ENCODE results near the gene ZP2. TPM values are rescaled to one million over a fixed set of nuclear protein-coding genes. Genes with fewer than 3 reads are reported as not detected.
A peak's percentile ranks its signal among the peaks of the same experiment; 100 is the strongest.
"Not testable (repeated sequence)": the region's sequence is repeated elsewhere in the genome, so short reads cannot be mapped to it uniquely, and the experiment has no call there.

Gene ZP2
- total RNA-seq, 1 donor from 2014 or later, result not detected

DNA sequence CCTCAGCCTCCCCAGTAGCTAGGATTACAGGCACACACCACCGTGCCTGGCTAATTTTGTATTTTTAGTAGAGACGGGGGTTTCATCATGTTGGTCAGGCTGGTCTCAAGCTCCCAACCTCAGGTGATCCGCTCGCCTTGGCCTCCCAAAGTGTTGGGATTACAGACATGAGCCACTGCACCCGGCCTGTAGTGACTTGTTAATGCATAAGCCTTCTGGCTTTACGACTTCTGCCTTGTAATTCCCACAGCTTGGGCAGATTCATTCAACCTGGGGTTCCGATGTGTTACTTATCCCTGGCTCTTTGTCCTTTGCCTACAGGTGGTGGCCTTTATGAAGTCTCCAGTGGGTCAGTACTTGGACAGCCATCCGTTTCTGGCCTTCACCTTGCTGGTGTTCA is 41.3 kb downstream of the ZP2 start:
- not testable (repeated sequence) for DNase-seq

DNA sequence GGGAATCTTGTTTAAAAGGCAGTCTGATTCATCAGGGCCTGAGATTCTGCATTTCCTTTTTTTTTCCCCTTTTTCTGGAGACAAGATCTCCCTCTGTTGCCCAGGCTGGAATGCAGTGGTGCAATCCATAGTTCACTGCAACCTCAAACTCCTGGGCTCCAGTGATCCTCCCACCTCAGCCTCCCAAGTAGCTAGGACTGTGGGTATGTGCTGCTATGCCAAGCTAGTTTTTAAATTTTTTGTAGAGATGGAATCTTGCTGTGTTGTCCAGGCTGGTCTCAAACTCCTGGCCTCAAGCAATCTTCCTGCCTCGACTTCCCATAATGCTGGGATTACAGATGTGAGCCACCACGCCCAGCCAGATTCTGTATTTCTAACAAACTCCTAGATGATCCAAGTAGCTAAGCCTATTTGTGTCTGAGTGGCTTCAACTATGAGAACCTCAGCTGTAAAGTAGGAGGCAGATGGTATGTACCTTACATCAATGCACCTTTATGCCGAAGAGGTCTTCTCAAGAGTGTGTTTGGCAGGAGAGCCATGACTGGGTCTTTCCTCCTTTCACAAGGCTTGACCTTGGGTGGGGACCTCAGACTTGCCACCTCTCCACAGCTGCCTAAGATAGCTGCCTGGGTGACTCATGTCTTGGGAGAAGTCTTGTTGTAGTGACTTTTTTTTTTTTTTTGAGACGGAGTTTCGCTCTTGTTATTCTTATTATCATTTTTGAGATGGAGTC is 42.0 kb downstream of the ZP2 start:
- DNase-seq, result no peak

DNA sequence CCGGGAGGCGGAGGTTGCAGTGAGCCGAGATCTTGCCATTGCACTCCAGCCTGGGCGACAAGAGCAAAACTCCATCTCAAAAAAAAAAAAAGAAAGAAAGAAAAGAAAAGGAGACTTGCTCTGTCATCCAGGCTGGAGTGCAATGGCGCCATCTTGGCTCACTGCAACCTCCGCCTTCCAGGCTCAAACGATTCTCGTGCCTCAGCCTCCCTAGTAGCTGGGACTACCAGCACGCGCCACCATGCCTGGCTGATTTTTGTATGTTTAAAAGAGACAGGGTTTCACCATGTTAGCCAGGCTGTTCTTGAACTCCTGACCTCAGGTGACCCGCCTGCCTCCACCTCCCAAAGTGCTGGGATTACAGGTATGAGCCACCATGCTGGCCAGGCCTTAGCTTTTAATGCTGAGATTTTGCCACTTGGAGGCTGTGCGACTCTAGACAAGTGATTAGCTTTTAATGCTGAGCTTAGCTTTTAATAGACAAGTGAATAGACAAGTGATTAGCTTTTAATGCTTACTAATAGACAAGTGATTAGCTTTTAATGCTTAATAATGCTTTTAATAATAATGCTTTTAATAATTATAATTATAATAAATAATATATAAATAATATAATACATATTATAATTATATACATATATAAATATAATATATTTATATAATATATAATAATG is 43.3 kb downstream of the ZP2 start:
- DNase-seq, result no peak

DNA sequence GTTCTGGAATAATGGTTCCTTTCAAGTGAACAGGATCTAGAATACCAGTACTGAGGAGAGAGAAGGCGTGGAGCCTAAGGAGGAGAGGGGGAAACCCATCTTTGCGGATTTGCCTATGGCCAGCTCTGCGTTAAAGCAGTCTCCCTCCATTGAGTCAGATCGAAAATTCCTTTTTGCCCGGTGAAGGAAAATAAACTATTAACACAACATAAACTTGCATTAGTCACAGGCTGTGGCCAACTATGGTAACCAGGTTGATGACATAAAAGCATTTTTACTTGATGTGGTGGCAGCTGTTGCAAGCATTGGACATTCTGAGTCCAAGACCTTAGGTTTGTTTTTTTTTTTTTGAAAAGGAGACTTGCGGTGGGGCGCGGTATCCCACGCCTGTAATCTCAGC is 44.0 kb downstream of the ZP2 start:
- no peak for DNase-seq

DNA sequence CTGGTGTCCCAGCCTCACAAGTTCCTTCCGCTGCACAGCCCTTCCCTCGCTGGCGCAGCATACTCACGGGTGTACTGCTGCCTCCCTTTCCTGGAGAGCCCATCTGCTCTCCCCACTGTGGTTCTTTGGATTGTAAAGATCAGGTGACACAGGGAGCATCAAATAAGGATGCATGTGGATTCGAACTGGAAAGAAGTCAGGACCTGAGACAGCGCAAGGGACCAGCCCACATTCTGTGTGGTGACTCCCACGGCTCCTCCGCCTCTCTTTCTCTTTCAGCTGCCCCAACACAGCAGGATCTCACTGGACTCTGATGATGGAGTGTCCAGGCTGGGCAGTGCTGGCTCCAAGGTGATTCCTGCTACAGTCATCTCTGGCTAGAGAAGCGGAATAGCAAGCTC is 44.8 kb downstream of the ZP2 start:
- no peak for DNase-seq

DNA sequence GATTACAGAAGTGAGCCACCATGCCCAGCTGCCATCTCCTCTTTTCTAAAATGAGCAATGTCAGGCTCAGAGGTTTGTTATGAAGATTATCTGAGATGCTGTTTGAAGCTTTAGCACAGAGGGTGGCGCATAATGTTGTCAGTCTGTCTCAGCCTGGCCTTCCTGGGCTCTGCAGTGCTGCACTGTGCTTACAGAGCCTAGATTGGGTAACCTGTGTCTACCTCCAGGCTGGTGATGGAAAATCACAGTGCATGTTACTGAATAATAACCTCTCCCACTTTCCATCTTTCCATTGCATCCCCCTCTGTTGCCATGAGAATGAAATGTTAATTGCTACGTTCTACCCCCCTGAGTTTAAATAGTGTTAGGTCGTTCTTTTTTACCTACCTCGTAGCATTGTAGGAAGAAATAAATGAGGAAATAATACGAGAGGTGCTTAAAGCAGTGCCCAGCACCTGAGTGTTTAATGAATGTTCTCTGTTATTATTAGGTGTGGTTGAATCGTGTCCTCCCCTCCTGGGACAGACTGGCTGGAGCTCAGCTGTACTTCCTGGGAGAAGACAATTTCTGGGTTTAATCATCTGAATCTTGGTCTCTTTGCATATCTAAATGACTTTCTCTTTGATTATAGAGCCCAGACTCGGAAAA is 46.7 kb downstream of the ZP2 start:
- no peak for DNase-seq

DNA sequence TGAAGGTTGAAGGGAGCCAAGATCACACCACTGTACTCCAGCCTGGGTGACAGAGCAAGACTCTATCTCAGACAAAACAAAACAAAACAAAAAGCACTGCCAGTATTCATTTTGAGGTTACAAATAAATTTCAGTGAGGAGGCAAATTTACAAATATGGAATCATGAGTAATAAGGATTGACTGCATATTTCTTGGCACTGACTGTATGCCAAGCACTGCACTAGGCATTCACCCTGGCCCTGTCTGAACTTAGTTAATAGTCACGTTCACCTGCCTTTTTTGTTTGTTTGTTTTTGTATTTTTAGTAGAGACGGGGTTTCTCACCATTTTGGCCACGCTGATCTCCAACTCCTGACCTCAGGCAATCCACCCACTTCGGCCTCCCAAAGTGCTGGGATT is 47.8 kb downstream of the ZP2 start:
- DNase-seq, result no peak

DNA sequence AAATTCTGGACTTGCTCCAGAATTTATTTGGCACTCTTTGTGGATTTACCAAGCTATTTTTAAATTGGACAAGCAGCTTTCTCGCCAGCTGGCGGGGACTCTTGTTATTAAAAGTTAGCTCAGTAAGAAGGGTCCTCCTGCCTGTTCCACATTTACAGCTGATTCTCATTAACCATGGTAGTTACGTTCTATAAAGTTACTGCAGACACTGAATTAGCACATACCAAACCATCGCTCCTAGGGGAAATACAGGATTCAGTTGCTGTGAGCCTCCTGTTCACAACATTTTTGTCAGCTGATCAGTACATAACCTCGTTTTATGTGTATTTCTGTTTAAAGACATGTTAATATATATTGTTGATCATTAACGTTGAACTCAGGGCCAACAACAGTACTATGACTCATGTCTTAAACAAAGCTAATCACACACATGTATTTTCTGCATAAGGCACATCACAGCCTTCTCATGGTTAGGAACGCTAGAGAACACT is 48.7 kb downstream of the ZP2 start:
- no peak for DNase-seq

DNA sequence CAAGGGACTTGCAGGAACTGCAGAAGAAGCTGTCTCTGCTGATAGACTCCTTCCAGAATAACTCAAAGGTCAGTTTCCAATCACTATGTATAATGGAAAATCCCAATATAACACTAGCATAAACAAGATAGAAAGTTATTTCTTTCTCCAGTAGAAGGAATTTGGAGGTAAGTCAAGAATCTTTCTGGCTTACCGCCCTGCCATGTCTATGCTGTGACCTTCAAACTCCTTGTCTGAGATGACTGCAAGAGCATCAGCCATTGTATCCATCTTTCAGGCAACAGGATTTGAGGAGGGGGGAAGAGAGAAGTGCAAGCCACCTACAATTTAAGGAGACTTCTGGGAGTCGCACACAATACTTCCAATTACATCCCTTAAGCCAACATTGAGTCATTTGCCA is 50.2 kb downstream of the ZP2 start:
- no peak for DNase-seq

DNA sequence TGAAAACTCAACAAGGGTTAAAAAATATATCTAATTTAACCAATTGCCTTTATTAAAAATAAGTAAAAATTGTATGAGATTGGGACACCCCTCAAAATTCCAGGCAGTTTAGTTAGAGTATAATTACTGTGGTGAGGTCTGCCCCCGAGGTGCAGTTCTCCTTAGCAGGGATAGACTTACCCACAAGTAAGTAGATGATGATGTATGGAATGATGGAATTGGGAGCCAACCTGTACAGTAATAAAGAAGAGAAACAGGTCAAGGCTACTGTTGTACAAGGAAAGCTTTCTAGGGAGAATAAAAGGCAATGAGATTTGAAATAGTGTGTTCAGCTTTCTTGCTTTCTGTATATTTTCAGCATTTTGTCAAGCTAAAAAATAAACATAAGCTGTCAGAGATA is 51.1 kb downstream of the ZP2 start:
- no peak for DNase-seq

DNA sequence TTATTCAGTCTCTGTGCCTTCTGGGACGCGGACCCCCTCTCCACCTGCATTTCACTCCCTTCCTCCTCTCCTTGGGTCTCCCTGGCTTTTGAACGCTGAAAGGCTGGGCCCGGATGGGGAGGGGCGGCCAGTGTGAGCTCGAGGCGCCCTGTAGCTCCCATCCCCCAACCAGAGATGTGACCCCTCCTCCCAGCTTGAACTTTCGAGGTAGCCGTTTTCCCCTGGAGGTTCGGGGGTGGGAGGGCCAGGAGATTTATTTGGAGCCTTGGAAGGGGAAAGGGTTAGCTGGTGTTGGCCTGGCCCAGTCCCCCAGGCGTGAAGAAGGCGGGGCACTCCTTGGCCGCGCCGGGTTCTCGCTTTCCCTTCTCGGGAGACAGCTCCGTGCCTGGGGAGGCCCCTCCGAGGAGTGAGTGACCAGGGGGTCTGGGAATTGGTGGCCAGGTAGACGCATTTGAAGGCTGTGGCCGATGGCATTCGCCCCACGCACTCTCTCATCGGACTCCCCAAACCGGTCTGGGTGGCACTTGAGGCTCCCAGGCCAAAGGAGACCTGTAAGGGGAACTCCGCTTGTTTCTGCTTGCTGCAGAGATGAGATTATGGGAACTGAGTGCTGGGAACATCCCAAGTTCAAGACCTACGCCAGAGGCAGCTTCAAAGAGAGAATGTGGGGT is 52.0 kb downstream of the ZP2 start:
- no peak for DNase-seq

DNA sequence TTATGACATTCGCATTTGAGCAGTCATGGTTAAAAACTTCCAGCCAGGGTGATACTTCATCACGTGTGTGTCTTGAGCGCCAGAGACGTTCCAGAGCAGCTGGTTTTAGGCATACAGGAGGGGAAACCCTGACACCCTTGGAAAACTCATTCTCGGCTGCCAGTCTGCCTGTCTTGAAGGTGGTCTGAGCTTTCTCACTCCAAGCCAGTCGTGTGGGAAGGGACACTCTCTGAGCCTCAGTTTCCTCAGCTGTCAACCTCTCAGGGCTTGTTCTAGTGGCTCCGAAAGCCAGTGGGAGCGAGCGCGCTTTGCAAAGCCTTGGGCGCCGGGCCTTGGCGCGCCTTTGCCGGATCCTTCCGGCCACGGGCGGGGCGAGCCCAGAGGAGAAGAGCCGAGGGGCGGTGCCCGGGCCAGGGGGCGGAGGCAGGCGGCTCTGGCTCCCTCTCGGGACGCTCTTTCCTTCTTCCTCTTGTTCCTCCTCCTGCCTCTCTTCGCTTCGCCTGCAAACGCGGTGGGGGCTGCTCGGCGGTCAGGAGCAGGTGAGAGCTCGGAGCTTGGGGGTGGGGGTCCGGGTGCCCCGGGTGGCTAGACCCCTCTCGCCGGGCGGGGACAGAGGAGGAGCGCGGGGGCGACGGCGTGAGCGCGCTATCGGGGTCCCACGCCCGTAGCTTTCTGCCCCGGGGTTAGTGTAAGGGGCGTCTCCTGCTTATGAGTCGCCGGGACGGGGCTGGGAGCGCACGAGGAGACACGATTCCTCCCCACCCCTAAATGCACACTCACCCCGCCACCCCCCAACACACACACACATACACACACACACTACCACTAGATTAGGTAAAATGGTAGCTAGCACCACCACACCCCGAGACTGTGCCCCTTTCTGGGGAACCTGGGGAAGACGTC is 52.9 kb downstream of the ZP2 start, which contains the start of gene LDAF1:
LDAF1 (plus strand) TSS at position 467 of the 903 bp plus-strand sequence. CDS start 2,509 bp downstream, outside the sequence.
- DNase-seq, result peak; percentile 38

DNA sequence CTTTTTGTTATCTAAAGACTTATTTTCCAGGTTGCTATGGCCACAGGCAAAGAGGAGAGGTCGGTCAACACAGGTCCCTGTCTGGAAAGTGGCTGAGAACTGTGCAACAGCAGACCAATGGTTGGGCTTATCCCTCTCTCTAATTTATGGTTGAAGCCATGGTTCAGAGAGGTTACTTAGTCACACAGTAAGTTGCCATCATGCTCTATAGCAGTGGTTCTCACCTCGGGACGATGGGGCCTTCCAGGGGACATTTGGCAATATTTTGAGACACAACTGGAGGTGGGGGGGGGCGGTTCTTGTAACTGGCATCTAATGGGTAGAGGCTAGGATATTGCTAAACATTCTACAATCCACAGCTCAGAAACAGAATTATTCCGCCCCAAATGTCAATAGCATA is 53.7 kb downstream of the ZP2 start:
- DNase-seq, result no peak

DNA sequence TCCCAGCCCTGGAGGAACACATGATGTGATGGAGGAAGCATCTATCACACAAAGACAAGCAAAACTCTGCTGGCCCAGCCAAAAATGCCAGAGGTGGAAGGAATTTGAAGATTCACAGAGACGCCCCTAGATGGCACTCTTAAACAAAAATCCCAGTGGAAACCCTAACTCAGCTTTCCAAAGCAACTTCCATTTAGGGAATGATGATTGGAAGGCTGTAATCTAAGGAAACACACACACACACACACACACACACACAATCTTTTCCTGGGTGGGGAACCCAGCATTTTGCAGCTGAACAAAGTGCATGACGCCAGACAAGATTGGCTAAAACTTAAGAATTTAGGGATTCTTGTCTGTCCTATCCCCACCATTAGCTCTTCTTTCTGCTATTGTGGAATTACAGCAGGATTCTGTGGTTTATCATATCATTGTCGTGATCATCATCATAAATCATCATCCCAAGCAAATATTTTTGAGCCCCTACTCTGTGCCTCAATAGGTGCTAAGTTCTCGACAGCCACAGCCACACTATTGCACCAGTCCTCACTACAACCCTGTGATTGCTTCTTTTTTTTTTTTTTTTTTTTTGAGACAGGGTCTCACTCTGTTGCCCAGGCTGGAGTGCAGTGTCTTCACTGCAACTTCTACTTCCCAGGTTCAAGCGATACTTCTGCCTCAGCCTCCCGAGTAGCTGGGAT is 54.5 kb downstream of the ZP2 start:
- DNase-seq, result peak; percentile 39

DNA sequence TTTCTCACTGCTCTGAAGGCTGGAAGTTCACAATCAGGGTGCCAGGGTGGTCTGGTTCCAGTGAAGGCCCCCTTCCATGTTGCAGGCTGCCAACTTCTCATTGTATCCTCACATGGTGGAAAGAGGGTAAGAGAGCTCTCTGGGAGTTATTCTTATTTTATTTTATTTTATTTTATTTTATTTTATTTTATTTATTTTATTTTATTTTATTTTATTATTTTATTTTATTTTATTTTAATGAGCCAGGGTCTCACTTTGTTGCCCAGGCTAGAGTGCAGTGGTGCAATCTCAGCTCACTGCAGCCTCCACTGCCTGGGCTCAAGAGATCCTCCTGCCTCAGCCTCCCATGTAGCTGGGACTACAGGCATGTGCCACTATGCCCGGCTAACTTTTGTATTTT is 55.4 kb downstream of the ZP2 start:
- DNase-seq, result not testable (repeated sequence)

DNA sequence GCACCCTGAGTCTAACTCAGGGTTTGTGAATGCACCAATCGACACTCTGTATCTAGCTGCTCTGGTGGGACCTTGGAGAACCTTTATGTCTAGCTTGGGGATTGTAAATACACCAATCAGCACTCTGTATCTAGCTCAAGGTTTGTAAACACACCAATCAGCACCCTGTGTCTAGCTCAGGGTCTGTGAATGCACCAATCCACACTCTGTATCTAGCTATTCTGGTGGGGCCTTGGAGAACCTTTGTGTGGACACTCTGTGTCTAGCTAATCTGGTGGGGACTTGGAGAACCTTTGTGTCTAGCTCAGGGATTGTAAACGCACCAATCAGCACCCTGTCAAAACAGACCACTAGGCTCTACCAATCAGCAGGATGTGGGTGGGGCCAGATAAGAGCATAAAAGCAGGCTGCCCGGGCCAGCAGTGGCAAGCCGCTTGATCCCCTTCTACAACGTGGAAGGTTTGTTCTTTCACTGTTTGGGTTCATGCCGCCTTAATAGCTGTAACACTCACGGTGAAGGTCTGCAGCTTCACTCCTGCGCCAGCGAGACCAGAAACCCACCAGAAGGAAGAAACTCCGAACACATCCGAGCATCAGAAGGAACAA is 58.1 kb downstream of the ZP2 start:
- not testable (repeated sequence) for DNase-seq

DNA sequence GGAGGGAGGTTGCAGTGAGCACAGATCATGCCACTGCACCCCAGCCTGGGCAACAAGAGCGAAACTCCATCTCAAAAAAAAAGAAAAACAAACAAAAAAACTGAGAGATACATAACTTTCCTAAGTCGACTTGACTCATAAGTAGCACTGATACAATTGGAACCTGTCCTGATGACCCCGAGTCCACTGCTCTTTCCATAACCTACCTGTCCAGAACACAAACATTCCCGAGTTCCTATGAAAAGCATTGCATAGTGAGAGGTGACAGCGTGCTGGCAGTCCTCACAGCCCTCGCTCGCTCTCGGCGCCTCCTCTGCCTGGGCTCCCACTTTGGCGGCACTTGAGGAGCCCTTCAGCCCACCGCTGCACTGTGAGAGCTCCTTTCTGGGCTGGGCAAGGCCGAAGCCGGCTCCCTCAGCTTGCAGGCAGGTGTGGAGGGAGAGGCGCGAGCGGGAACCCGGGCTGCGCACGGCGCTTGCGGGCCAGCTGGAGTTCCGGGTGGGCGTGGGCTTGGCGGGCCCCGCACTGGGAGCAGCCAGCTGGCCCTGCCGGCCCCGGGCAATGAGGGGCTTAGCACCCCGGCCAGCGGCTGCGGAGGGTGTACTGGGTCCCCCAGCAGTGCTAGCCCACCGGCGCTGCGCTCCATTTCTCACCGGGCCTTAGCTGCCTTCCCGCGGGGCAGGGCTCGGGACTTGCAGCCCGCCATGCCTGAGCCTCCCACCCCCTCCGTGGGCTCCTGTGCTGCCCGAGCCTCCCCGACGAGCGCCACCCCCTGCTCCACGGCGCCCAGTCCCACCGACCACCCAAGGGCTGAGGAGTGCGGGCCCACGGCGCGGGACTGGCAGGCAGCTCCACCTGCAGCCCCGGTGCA is 59.0 kb downstream of the ZP2 start:
- DNase-seq, result not testable (repeated sequence)

DNA sequence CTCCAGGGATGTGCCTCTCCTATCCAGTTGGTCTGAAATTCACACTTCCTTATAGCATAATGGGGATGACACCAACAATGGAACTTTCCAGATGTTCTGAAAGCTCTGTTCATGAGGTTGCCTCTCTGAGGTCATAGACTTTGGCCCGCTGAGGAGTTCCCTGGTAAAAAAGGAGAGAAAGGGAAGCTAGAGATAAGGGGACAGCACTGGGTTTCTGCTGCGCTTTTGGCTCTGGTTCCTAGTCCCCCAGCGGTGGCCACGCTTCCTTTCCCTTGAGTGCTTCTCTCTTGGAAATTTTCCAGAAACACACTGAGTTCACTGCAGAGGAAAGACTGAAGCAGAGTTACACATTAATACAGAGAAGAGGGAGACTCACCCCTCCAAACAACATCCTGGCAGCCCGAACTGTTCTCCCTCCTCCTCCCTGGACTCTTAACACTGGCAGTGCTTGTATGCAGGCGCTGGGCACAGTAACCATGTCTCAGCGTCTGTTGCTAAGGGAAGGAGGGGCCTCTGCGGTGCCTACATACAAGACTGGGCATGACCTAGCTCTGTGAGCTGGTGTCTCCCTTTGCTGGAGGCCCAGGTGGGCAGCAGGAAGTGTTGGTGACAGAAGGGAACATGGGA is 60.9 kb downstream of the ZP2 start, which contains the start of gene DNAH3:
DNAH3 (minus strand) TSS at position 472 of the 627 bp plus-strand sequence. CDS start 527 bp downstream, outside the sequence.
- DNase-seq, result no peak
